Right hindlimb (tissue), 1 donor: ENCODE results near the gene CACNG5.

Experiments
- DNase-seq: peaks from one replicate; pipeline ENCODE4 v3.0.0-alpha.2; 2018

CACNG5 gene

DNA sequence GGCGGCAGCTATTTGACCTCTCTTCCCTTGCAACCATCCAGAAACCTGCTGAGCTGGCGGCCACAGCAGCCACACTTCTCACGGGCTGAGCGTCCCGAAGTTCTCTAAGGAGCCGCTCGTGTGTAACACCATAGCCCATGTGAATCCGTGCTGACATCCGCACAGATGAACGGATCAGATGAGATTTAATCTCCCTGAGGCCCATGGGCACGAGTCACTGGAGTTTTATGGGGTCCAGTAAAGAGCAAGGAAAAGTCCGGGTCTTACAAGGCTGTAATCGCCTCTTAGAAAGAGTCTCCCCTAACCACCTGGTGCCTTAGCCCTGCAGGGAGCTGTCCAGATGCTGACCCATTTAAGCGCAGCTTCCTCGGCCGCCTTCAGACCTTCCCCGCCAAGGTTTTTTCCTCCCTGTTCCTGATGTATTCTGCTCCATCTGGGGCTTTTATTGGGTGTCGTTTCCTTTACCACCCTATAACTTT lies 5.5 kb upstream of the CACNG5 start:
- peak; percentile 84 for DNase-seq

DNA sequence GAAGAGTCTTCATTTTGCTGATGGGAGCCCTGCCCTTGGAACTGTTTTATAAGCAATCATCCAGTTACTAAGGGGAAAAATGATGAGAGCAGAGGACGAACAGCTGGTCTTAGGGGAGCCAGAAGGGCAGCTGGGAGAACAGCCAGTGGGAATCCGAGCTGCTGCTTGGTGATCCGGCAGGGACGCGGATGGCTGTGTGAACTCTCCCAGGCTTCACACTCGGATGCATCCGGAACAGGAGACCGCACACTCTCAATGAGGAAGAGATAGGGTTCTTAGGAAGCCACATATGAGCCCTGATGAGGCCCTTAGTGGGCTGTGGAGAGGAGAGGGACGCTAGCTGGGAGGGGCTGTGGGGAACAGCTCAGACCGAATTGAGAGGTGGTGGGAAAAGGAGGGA lies 5.0 kb upstream of the CACNG5 start:
- peak; percentile 49 for DNase-seq

DNA sequence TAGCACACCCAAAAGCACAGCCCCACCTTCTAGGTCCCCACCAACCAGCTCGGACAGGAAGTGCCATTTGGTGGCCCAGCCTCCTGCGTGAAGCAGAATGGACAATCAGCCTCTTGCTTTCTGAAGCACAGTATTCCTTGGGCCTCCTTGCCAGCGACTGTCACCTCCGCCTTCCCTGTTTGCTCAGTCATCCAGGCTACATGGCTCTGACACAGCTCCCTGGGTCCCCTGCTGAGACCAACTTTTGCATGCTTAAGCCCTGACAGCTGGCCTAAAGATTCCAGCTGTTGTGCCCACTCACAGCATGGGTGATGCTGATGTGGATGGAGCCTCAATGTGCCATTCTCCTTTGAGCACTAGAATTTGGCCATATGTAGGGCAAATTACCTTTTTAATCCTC lies 4.5 kb upstream of the CACNG5 start:
- DNase-seq = no peak

DNA sequence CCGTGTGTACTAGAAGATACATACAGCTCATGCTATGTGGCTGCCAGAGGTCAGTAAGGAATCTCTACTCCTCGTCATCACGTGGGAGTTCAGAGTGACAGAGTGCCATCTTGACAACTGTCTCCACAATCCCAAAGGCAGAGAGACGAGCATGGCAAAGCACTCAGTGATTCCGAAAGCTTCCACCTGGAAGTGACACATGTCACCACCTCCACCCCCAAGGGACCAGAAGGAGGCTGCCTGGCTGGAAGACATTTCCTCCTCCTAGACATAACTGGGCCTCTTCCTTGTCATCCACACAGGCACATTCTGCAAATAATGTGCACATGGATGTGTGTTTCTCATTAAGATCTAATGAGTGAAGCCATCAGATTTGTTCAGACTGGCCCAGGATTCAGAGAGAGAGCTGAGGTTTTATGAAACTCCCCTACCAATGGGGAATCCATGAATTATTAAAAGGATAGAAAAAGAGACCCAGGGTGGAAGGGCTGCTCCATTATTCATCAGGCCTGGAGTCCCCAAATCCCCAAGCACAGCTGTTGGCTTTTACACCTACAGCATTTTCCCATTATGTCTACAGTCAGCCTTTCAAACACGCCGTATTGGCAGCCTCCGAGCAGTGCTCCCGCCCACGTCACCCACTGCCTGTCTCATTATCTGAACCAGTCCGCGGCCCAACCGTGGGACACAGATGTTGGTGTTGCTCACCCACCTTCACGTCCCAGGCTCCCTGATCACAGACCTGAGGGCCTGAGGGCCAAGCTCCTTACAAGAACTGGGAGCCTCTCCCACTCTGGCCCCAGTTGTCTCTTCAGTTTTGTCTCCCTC lies 3.3 kb upstream of the CACNG5 start:
- DNase-seq = no peak

DNA sequence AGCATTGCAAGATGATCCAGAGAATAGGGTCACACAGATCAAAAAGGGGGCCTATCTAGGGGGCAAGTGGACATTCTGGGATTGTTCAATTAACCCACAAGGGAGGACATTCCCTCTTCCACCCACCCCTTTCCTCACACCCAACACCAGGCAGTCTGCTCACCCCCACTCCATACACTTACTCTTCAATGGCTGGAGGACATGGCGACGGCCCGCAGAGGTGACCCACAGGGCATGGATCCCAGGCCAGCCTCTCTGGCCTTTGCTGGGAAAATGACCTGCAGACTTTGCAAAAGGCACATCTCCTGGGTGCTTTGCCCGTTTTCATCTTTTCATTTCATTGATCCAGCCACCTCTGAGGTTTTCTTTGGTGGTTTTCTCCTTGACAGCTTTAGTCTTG lies 1.7 kb upstream of the CACNG5 start:
- DNase-seq = no peak

DNA sequence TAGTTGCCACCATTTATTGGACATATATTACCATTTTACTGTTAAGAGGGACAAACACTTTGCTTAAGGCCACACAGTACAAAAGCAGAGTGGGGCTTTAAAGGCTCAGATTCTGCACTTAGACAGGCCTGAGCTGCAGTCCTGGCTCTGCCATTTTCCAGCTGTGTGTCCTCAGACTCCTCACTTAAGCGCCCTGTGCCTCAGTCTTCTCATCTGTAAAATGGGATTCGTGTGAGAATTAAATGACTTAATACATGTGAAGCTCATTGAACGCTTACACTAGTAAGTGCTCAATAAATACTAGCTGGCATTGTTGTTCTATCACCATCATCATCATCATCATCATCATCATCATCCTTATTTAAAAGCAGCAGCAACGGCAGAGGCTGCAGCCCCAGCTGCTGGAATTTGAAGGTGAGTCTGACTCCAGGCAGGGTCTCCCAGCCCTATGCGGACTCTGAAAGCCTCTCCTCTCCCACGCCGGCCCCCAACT lies 445 bp upstream of the CACNG5 start:
- DNase-seq = no peak

DNA sequence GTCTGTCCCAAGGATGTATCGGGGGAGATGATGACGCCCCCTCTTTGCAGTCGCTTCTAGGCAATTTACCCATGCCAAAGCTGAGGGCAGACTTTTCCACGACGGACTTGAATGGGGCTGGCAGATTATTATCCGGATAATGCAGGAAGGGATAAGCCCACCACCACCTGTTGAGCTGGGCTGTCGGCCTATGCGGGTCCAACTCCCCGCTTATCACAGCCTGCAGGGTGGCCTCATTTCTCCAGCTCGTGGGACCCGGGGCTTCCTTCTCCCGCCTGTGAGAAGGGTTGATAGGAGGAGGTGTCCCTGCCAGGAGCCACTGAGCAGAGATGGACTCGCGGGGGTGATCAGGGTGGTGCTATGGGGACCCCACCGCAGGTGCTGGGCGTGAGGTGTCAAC lies 559 bp downstream of the CACNG5 start:
- DNase-seq = no peak

DNA sequence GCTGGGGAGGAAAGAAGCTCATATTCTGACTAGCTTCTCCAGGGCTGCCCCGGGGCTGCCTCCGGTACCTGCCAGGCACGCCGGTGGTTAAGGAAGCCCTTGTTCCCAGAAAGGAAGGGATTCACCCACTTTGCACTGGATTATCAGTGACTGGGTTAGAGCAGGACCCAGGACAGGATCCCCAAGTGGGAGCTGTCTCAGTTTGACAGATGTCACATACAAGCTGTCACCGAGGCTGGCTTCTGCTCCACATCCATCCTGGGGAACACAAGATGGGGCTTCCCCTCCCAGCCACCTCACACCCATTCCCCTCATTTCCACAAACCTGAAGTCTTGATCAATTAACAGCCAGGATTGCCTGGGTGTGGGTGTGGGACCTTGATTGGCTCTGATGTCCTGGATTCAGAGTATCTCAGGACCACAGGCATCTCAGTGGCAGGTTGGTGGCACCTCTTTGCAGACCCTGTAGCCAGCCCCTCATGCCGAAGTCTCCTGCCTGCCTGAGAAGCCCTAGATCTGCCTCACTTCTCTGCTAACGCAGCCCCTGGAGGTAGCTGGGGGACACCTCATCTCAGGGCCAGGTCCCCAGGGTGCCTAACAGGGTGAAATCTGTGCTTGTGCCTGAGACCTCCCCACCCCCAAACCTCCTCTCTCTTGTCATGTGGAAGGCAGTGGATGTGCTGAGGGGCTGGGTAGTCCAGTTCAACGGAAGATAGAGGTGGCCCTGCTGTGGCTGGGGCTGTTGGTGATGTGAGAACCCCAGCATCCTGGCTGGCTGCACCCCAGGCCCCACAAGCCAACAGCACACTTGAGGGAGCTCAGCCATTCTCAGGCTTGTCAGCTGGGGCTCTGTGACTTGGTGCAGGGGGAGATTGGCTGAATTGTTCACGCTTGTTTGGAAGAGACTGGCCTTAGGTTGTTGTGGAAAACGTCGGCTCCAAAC lies 1.4 kb downstream of the CACNG5 start:
- DNase-seq = no peak

DNA sequence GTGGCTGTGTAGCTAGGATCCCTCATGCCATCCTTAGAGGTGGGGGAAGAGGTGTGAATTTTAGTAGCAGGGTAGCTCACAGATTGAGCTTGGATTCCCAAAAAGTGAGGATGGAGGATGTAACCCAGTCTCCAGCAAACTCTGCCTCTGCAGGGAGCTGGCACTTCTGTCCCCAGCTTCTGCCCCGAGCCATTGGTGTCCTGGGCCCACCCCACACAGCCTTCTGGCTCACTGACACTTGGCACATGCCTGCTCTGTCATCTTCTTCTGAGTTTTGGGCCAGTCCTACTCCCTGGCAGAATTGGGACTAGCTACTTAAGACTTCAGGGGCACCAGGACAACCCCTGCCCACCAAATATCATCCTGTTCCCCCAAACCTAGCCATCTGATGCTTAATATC lies 2.3 kb downstream of the CACNG5 start:
- DNase-seq = no peak

DNA sequence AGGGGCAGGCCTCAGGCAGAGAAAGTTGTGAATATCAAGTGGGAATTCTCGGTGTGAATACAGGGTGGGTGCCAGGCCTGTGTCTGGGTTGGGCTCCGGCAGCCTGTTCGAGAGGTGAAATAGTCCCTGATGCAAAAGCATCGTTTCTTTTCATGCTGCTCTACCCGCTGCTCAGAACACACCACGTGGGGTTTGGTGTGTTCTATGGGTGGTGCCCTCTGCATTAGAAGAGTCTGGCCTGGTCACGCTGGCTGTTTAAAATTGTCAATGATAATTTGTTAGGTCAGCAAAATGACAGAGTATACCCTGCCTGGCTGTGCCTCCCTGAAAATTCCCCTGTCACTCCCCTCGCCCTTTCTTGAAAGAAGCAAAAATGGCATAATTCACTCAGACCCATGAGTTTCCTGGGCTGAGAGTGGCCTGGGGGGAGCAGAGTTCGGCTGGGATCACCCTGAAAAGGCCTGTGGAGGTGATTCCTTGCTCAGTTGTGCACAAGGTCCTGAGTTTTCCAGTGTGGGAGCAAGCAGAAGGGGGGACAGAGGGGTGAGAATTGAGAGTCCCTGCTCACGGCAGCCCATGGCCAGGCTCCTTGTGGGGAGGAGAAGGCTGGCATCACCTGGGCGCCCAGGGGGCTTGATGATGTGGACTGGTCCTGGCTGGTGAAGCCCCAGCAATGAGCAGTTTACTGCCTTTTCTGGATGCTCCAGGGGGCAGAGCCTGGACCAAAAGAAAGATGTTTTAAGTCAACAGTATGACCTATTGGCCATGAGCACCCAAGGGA lies 3.2 kb downstream of the CACNG5 start:
- DNase-seq = no peak

DNA sequence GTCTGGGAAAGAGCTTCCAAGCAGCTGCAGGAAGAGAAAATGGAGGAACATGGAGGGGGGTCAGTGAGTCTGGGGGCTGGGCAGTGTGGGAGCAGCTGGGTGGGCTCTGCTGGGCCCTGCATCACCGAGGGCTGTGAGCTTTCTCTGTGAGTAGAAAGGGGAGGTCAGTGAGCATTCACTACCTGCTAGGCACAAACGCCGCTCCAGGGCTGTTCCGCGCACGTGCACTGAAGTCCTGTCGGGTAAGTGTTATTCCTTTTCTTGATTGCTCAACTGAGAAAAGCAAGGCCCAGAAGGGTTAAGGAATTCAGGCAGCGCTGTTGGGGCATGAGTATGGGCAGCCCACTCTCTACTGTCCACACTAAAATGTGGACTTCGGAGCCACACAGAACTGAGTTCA lies 4.7 kb downstream of the CACNG5 start:
- no peak for DNase-seq

DNA sequence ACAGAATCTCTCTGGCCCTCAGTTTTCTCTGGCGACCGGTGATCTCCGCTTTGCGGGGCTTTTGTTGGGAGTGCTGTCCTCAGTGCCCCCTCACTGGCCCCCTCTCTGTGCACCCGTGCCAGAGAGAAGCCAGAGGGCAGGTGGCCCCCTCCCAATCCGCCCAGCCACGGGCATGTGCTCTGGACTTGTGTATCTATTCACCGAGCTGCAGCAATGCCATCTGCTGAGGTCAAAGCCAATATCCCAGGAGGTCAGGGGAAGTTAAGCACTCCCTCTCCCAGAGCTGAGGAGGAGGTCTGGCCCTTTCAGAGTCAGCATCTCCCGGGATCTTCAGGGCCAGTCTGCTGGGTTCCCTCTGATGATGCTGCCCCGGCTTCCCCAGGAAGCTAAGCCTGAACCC lies 5.1 kb downstream of the CACNG5 start:
- DNase-seq = no peak

DNA sequence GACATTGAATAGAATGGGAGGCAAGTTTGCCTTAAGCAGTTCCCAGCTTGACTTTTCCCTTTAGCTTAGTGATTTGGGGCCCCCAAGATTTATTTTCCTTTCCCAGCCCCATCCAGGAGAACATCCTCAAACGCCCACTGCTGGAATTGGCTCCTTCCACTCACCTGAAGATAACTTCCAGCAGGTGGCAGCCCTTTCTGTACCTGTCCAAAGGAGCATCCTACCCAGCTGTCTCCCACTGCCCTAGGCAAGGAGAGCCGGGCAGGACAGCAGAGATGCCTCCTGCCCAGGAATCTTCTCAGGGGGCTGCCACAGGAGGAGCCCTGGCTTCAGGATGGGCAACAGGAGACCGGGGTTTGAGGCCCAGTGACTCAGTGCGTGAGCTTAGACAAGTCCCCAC lies 6.4 kb downstream of the CACNG5 start:
- DNase-seq = no peak

DNA sequence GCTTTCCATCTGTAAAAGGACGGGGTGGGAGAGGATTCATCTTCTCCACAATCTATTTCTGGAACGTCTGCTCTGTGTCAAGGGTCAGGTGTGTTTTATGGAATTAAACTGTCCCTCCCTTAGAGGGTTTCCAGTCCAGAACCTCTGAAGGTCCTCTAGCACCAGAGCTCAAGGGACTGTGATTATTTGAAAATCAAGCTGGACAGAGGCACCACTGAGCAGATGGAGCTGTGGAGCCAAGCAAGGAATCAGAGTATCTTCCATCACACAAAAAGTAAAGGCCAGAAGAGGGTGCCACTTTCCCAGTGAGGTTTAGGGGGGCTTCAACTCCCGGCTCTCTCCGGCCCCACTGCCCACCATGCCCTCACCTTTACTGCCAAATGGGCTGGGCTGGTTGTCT lies 6.8 kb downstream of the CACNG5 start:
- no peak for DNase-seq

DNA sequence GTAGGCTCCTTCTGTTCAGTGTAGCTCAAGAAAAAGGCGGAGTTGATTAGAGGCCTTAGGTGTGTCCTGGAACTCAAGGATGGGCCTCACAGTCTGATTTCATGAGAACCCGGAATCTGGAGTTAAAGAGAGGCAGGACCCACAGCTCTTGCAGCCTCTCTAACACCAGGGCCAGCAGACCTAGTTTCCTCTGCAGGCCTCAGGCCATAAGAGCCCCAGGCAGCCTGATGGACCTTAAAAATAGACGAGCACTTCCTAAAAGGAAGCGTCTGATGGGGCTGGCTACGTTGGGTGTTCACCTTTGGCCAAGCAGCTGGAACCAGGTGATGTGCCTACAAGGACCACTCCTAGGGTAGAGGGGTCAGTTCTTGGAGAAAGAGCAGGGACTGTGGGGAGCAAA lies 7.6 kb downstream of the CACNG5 start:
- DNase-seq = no peak

DNA sequence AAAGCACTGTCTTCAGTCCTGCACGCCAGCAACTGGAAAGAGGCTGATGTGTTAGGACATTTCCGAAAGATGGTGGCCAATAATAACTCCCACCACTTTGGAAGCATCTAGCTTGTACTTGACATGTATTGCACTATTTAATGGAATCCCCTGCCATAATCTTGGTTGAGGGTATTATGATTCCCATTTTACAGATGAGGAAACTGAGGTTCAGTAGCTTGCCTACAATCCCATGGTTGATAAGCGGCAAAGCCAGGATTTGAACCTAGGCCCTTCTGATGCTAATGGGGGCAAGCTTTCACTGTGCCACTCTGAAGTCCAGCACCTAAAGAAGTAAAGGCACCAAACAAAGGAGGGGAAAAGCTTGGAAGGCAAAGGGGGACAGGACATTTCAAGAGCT lies 8.0 kb downstream of the CACNG5 start:
- no peak for DNase-seq

DNA sequence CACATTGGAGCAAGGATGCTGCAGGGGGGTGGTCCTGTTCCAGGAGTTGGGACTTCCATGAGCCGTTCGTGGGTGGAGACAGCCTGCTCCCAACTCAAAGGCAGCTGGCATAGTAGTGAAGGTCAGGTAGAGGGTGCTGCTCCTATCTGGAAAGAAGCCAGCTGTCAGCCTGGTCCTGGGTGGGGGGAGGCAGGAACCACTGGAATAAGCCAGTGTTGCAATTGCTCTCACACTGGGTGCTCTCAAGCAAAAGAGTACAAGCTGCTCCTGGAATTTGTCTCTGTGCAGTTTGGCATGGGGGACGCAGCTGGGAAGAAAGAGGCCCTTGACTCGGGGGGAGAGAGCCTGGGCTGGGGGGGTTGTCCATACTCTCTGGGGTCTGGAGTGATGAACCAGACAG lies 8.7 kb downstream of the CACNG5 start:
- DNase-seq = no peak

DNA sequence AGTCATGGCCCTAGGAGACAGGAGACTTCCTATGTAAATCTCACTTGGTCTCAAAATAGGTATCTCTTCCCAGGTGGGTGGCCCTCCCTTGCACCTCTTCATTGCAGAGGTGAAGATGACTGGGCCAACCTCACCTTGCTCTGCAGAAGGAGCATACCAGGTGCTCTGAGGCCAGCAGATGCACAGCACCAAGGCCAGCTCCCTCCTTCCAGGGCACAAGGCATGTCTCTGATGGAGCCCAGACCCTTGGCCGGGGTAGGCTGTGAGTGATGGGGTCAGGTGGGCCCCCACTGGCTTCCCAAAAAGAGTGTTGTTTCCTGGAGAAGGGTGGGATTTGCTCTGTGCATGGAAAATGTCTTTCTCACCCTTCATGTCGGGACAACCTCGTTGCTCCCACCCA lies 12.8 kb downstream of the CACNG5 start:
- no peak for DNase-seq

DNA sequence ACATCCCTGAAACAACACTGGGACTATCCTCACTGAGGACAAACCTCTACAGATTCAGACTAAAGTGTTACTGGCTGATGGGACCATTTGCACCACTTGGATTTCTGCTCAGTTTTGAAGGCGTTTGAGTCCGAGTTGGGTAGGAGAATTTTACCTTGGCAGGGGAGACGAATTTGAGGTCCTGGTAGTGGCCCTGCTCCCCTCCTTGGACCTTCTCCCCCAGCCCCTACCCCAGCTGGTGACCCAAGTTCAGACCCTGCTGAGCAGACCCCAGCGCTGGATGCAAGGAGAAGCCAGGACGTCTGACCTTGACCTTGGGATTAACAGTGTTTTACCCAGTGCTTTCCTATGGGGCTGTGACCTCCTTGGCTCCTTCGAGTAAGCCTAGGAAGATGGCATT lies 13.6 kb downstream of the CACNG5 start:
- no peak for DNase-seq

DNA sequence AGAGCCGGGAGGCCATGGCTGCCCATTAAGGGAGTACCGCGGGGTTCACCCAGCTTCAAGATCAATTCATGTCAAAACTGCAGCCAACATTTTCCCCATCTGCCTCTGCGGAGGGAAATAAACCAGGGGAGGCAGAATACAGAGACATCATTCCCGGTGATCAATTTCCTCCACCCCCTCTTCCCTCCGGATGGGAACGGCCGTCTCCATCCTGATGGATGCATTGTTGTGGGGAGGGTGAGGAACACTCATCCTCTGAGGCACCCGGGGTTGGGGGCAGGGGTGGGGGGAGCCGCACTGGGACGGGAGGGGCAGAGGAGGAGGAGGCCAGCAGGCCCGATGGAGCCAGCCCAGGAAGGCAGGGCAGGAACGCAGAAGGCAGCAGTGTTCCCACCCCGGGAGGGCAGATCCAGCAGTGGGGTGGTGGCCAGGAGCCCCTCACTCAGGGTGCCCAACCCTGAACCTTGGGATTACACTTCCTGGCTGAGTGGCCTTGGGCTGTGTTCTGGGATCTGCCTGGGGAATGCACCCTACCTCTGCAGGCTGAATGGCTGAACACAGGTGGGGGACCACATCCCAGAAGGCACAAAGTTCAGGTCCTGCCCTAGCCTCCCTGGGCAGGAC lies 14.2 kb downstream of the CACNG5 start:
- no peak for DNase-seq

DNA sequence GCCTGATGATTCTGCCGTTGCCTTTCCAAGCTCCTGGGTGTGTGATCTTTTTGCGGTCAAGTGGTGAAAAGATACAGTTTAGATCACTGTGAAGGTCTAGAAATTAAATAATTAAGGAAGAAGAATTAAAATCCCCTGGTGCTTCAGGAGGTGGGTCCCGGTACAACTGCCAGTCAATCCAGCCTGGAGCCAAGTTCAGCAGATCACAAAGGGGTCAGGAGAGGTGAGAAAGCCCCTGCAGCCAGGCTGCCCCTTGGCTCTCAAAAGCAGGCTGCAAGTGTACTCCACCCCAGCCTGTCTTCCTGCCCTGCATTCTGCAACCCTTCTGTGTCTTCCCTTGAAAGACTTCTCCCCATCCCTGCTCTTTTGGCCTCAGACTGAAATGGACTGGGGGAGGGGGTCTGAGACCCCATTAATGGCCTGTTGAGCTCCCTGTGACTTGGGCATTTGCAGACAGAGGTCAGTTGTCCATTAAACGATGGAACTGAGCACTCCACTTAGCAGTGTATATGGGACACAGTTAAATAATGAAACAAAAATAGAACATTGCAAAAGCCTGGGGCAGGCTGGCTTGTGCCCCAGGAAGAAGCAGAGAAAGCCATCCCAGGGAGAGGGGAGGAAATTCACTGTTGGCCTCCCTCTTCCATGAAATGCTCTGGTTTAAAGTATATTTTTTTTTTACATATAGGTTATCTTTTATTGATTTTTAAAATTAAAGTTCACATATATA lies 15.1 kb downstream of the CACNG5 start:
- no peak for DNase-seq

DNA sequence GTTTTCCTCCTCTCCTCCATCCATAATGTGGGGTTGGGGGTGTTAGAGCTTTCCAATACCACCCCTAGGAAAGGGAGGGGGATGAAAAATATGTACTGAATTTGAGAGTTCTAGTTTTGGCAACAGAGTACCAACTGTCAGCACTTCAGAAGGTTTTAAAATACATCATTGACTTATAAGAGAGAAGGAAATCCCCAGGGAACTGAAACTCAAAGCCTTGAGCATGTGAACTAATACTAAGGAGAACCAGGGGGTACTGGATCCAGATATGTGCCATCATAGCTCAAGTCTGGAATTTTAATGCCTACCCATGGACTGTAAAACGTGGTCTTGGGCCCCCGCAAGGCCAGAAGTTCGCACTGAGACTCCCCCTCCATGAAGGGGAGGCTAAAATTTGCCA lies 15.8 kb downstream of the CACNG5 start:
- DNase-seq = no peak
